Measurements from ENCODE around the gene PAM.

Gene PAM

GRCh38 chr5:102895976-102896375, 140.9 kb downstream of the PAM start:
- TF ChIP-seq BACH2 (CRISPR knock-in tag; IDR thresholded peaks at IDR 0.05; ENCODE audit: borderline replicate concordance), result no peak
- TF ChIP-seq TOX (CRISPR knock-in tag; IDR thresholded peaks at IDR 0.05; ENCODE audit: borderline replicate concordance), result no peak
- no peak for TF ChIP-seq ZFP30 (CRISPR knock-in tag; IDR thresholded peaks at IDR 0.05)
- TF ChIP-seq ZFP3 (CRISPR knock-in tag; IDR thresholded peaks at IDR 0.05), result no peak
- TF ChIP-seq SNAI2 (CRISPR knock-in tag; IDR thresholded peaks at IDR 0.05), result no peak
- no peak for TF ChIP-seq ZNF8 (CRISPR knock-in tag; IDR thresholded peaks at IDR 0.05)
- no peak for TF ChIP-seq ESRRG (CRISPR knock-in tag; IDR thresholded peaks at IDR 0.05)
- no peak for TF ChIP-seq RARB (CRISPR knock-in tag; IDR thresholded peaks at IDR 0.05)
- no peak for TF ChIP-seq ISL1 (CRISPR knock-in tag; IDR thresholded peaks at IDR 0.05)
- TF ChIP-seq TSHZ2 (CRISPR knock-in tag; IDR thresholded peaks at IDR 0.05), result no peak
- TF ChIP-seq TCF4 (CRISPR knock-in tag; IDR thresholded peaks at IDR 0.05; ENCODE audit: borderline replicate concordance), result no peak
- no peak for TF ChIP-seq CREB5 (CRISPR knock-in tag; IDR thresholded peaks at IDR 0.05; ENCODE audit: low read depth)
- TF ChIP-seq CSDC2 (CRISPR knock-in tag; IDR thresholded peaks at IDR 0.05), result no peak
- TF ChIP-seq GLIS3 (CRISPR knock-in tag; IDR thresholded peaks at IDR 0.05), result no peak
- no peak for TF ChIP-seq PATZ1 (CRISPR knock-in tag; IDR thresholded peaks at IDR 0.05; ENCODE audit: borderline replicate concordance)
- TF ChIP-seq ZC3H10 (CRISPR knock-in tag; IDR thresholded peaks at IDR 0.05), result no peak
- no peak for TF ChIP-seq OSR1 (CRISPR knock-in tag; IDR thresholded peaks at IDR 0.05)

GRCh38 chr5:102901424-102902134, 146.5 kb downstream of the PAM start:
- TF ChIP-seq CSRNP3 (CRISPR knock-in tag; IDR thresholded peaks at IDR 0.05) (no peak), SNAI2 (CRISPR knock-in tag; IDR thresholded peaks at IDR 0.05) (no peak), CSDC2 (CRISPR knock-in tag; IDR thresholded peaks at IDR 0.05) (no peak), RARB (CRISPR knock-in tag; IDR thresholded peaks at IDR 0.05) (no peak), PPARA (CRISPR knock-in tag; IDR thresholded peaks at IDR 0.05; ENCODE audit: borderline replicate concordance) (no peak), OSR1 (CRISPR knock-in tag; IDR thresholded peaks at IDR 0.05) (no peak), ZNF70 (CRISPR knock-in tag; IDR thresholded peaks at IDR 0.05) (no peak), TOX (CRISPR knock-in tag; IDR thresholded peaks at IDR 0.05; ENCODE audit: borderline replicate concordance) (no peak), TSHZ2 (CRISPR knock-in tag; IDR thresholded peaks at IDR 0.05) (no peak), ZNF565 (CRISPR knock-in tag; conservative IDR thresholded peaks at IDR 0.05; ENCODE audit: low read depth) (no peak), ZFP3 (CRISPR knock-in tag; IDR thresholded peaks at IDR 0.05) (no peak), ISL1 (CRISPR knock-in tag; IDR thresholded peaks at IDR 0.05) (no peak), ZC3H10 (CRISPR knock-in tag; IDR thresholded peaks at IDR 0.05) (no peak)
- no peak for ATAC-seq

More at GRCh38 chr5:102895976-102896375, 140.9 kb downstream of the PAM start:
- ATAC-seq, result no peak

Measured in SK-N-SH treated with all-trans-retinoic acid at 6 μM for 48 hours (cell line).